Heart right ventricle (tissue), 16 donors: ENCODE data around the gene PRDM16. TPM values are rescaled to one million over a fixed set of nuclear protein-coding genes. Genes with fewer than 3 reads are reported as not detected.
A peak's percentile ranks its signal among the peaks of the same experiment; 100 is the strongest.

Experiments
- ATAC-seq, 8 donors: fragments of 200-7000 bp; cut with Tn5 transposase; one replicate each; pipeline ENCODE4 v1.9.1; 2020; ENCODE audit warnings: mild to moderate bottlenecking in 8 of 8, moderate library complexity in 8 of 8, moderate number of reproducible peaks in 1 of 8
- DNase-seq, 2 donors: peaks; one replicate each; pipeline ENCODE4 v3.0.0-alpha.2; 2020
- H3K27ac ChIP-seq, 10 donors: fragments of 200-600 bp; sonication (generic) in 2 of 10; one replicate each; pipeline versions ENCODE4 v1.5.0 to v1.8.0; 2020 to 2022; ENCODE audit warnings: mild to moderate bottlenecking in 3 of 10
- H3K27me3 ChIP-seq, 7 donors: fragments of 200-600 bp; one replicate each; pipeline ENCODE4 v1.8.0; 2021 to 2022; ENCODE audit warnings: mild to moderate bottlenecking in 2 of 7
- H3K36me3 ChIP-seq, 9 donors: fragments of 200-600 bp; sonication (generic) in 1 of 9; one replicate each; pipeline versions ENCODE4 v1.5.0 to v1.8.0; 2020 to 2022; ENCODE audit warnings: mild to moderate bottlenecking in 2 of 9
- H3K4me1 ChIP-seq, 9 donors: fragments of 200-600 bp; sonication (generic) in 1 of 9; one replicate each; pipeline versions ENCODE4 v1.5.0 to v1.8.0; 2020 to 2022; ENCODE audit warnings: mild to moderate bottlenecking in 4 of 9
- H3K4me3 ChIP-seq, 10 donors: fragments of 200-600 bp; sonication (generic) in 2 of 10; one replicate each; pipeline versions ENCODE4 v1.5.0 to v1.8.0; 2020 to 2022; ENCODE audit warnings: mild to moderate bottlenecking in 7 of 10, moderate library complexity in 2 of 10
- H3K9me3 ChIP-seq, 11 donors: fragments of 200-600 bp in 10 of 11; sonication (generic) in 2 of 11; one replicate each; pipeline versions ENCODE4 v1.5.0 to v1.8.0; 2013 to 2022; ENCODE audit warnings: mild to moderate bottlenecking in 2 of 11, control low read depth in 1 of 11, moderate library complexity in 1 of 11
- CTCF ChIP-seq, 9 donors: fragments of 200-600 bp; sonication (generic) in 2 of 9; IDR thresholded peaks; one replicate each; pipeline versions ENCODE4 v1.5.0 to v1.8.0; 2021 to 2022; ENCODE audit warnings: antibody characterized with exemption in 9 of 9, mild to moderate bottlenecking in 5 of 9, moderate library complexity in 1 of 9
- WGBS, 2 donors: extraction: QIAGEN DNeasy Blood & Tissue Kit; methylation state at CpG; one replicate each; pipeline ENCODE4 v1.1.7; 2013; ENCODE audit warnings: inconsistent platforms in 1 of 2; 5-methylcytosine and 5-hydroxymethylcytosine counted together
- intact Hi-C, 10 donors: fragments of 100-400 bp; cut with DNase I; formaldehyde crosslinking; loops; one replicate each; pipeline versions ENCODE4 v1.11.1 to v1.14.2; 2022
- polyA plus RNA-seq, 2 donors: library from polyadenylated mRNA; stranded (reverse); fragments of 200-250 nt; gene quantifications; one replicate each; pipeline ENCODE4 v1.2.3, GENCODE V29; 2013
- total RNA-seq, 10 donors: library from RNA; stranded (reverse); fragmentation: NEBNext Ultra II Directional in 3 of 10; extraction: Animal tissue kit (Norgen Biotek cat#: 25700) in 3 of 10; gene quantifications; one replicate each; pipeline versions ENCODE4 v1.2.1 to v1.2.4, GENCODE V29; 2021 to 2023
- donor health status: Arrhythmogenic right ventricular cardiomyopathy.
- donor health status: ischemic (EF 13 %, LVEDD 7.1; RV severe dilation, severe dysfunction).
- donor health status: healthy with polysubstance abuse.
- donor health status: DM: no; HTN: yes; CAD: no.
- donor health status: DM: no; HTN: no; CAD: no.
- donor health status: ischemic (EF 25% LVEDD 6.9; RV normal size, moderate dysfunction).
- donor health status: ischemic (EF 25% LVEDD 5.7; RV mildly dilated, moderate dysfunction).
- donor health status: healthy.
- donor health status: DM: yes; HTN: yes; CAD: no.
- donor health status: Ischemic cardiomyopathy.
- donor health status: ischemic (EF 35%, LVEDD 5.7; RV mildly dilated, moderate dysfunction).
- donor health status: nonischemic (EF 11% LVEDD 7.7; RV severe dilation, severe dysfunction).
- donor health status: DM: yes; HTN: yes; CAD: no.
- donor health status: PGD.
- donor health status: ischemic (EF 29% LVEDD 5.4; RV normal size, mild dysfunction).
- donor health status: nonischemic (EF 23%, LVEDD 6.1; RV moderate dilation, normal function).

PRDM16 gene
- total and polyA plus RNA-seq, 12 donors: 4.1 to 25.9 (median 14.8) TPM

- peaks cover 10 to 22% (median 15%) of the 10 kb centered on the region in 9 donors for H3K4me1 ChIP-seq
- TF ChIP-seq CTCF (IDR thresholded peaks at IDR 0.05): no peak
- intact Hi-C loops: loop anchor here in 5 of 10 donors (2.0 to 10.0 kb wide), 4 partner anchors 31 to 273 kb away; no protein-coding TSS in a partner anchor
- DNase-seq (peak in 1 of 2 donors; percentile 12), ATAC-seq (peak in 1 of 8 donors; percentile 6)
- H3K27me3 ChIP-seq: peaks cover 3 to 46% (median 25%) of the 10 kb centered on the region in 7 donors
- no peaks in the 10 kb centered on the region for H3K36me3 ChIP-seq
- no peak overlapping the region for H3K4me3 ChIP-seq
- H3K27ac ChIP-seq: no peak overlapping the region
- peaks cover 0 to 10% (median 0%) of the 10 kb centered on the region in 11 donors for H3K9me3 ChIP-seq
- 73 to 77% methylated on average over 23 of the region's 23 CpGs for WGBS, 2 donors
Measured at GRCh38 chr1:3451994-3452865, 383.2 kb downstream of the PRDM16 start.

- ATAC-seq (peak in 1 of 8 donors; percentile 4), DNase-seq (no peak)
- WGBS, 2 donors: 50 to 51% methylated on average over 5 of the region's 5 CpGs
- H3K36me3 ChIP-seq: no peaks in the 10 kb centered on the region
- H3K4me1 ChIP-seq: peaks cover 11 to 28% (median 20%) of the 10 kb centered on the region in 9 donors
- no peak overlapping the region for H3K27ac ChIP-seq
- TF ChIP-seq CTCF (IDR thresholded peaks at IDR 0.05): no peak
- H3K4me3 ChIP-seq: no peak overlapping the region
- intact Hi-C loops: loop anchor here in 8 of 10 donors (1.0 to 10.0 kb wide), 6 partner anchors 30 to 272 kb away; no protein-coding TSS in a partner anchor
- H3K27me3 ChIP-seq: peaks cover 3 to 46% (median 25%) of the 10 kb centered on the region in 7 donors
- H3K9me3 ChIP-seq: peaks cover 0 to 4% (median 0%) of the 10 kb centered on the region in 11 donors
Measured at GRCh38 chr1:3452866-3453175, 383.8 kb downstream of the PRDM16 start.

- Histone ChIP-seq H3K27ac (no peak overlapping the region), H3K36me3 (no peaks in the 10 kb centered on the region), H3K27me3 (peaks cover 3 to 46% (median 25%) of the 10 kb centered on the region in 7 donors), H3K4me1 (peaks cover 15 to 33% (median 25%) of the 10 kb centered on the region in 9 donors), H3K4me3 (no peak overlapping the region), H3K9me3 (no peaks in the 10 kb centered on the region)
- intact Hi-C loops: loop anchor here in 8 of 10 donors (1.0 to 10.0 kb wide), 6 partner anchors 30 to 272 kb away; no protein-coding TSS in a partner anchor
- peak; percentile 66 to 79 for DNase-seq
- ATAC-seq: peak; percentile 68 to 90 (median 81)
- WGBS, 2 donors: 25 to 26% methylated on average over 18 of the region's 18 CpGs
- peak; percentile 90 to 97 (median 96) for TF ChIP-seq CTCF (IDR thresholded peaks at IDR 0.05)
Measured at GRCh38 chr1:3453203-3453761, 384.3 kb downstream of the PRDM16 start.
